DOHH2 (cell line): Measurements from ENCODE around the gene MYADML2.

Experiments
- H3F3A ChIP-seq: fragments of 200-600 bp; sonication (generic), shearing (Covaris generic); 2 replicates; pipeline ENCODE4 v1.6.0; 2016; ENCODE audit warnings: antibody characterized with exemption, mild to moderate bottlenecking; ENCODE audit not compliant: control insufficient read depth, insufficient read depth
- H3K27ac ChIP-seq: fragments of 200-600 bp; sonication (generic); 2 replicates; pipeline ENCODE4 v1.5.1; 2014; ENCODE audit warnings: low read depth, mild to moderate bottlenecking, low read length, moderate library complexity
- H3K27me3 ChIP-seq: fragments of 200-600 bp; sonication (generic); 2 replicates; pipeline ENCODE4 v1.6.1; 2014; ENCODE audit warnings: mild to moderate bottlenecking, low read length, mixed read lengths; ENCODE audit not compliant: control insufficient read depth
- H3K36me3 ChIP-seq: fragments of 200-600 bp; sonication (generic); 2 replicates; pipeline ENCODE4 v1.6.1; 2014; ENCODE audit warnings: mild to moderate bottlenecking, low read length, moderate library complexity, mixed read lengths; ENCODE audit not compliant: control insufficient read depth
- H3K4me1 ChIP-seq: fragments of 200-600 bp; sonication (generic); 2 replicates; pipeline ENCODE4 v1.6.1; 2014; ENCODE audit warnings: mild to moderate bottlenecking, low read length, mixed read lengths; ENCODE audit not compliant: control insufficient read depth
- H3K4me2 ChIP-seq: fragments of 200-600 bp; sonication (generic); 2 replicates; pipeline ENCODE4 v1.6.0; 2014; ENCODE audit warnings: mild to moderate bottlenecking, low read length, moderate library complexity
- H3K4me3 ChIP-seq: fragments of 200-600 bp; sonication (generic); 2 replicates; pipeline ENCODE4 v1.5.1; 2014; ENCODE audit warnings: mild to moderate bottlenecking, low read length, mixed read lengths
- H3K79me2 ChIP-seq: fragments of 200-600 bp; sonication (generic); 2 replicates; pipeline ENCODE4 v1.6.1; 2014; ENCODE audit warnings: mild to moderate bottlenecking, low read length, mixed read lengths; ENCODE audit not compliant: control insufficient read depth
- H3K9me2 ChIP-seq: fragments of 200-600 bp; sonication (generic); replicated peaks from 2 replicates; pipeline ENCODE4 v1.6.1; 2014; ENCODE audit warnings: mild to moderate bottlenecking, low read length, mixed read lengths; ENCODE audit not compliant: control insufficient read depth
- H3K9me3 ChIP-seq: fragments of 200-600 bp; sonication (generic); 2 replicates; pipeline ENCODE4 v1.6.1; 2014; ENCODE audit warnings: antibody characterized with exemption, low read length, mixed read lengths; ENCODE audit not compliant: control insufficient read depth, insufficient read depth
- H4K20me1 ChIP-seq: fragments of 200-600 bp; sonication (generic); 2 replicates; pipeline ENCODE4 v1.6.0; 2014; ENCODE audit warnings: low read depth, mild to moderate bottlenecking, antibody characterized with exemption, low read length, moderate library complexity; ENCODE audit not compliant: control insufficient read depth, insufficient read depth
- CTCF ChIP-seq: fragments of 200-600 bp; sonication (generic); IDR thresholded peaks from one replicate; pipeline ENCODE4 v1.5.1; 2014; ENCODE audit warnings: antibody characterized with exemption, mild to moderate bottlenecking, low read depth, low read length; ENCODE audit not compliant: poor library complexity, severe bottlenecking
- EZH2phosphoT487 ChIP-seq: fragments of 200-600 bp; sonication (generic); IDR thresholded peaks from 2 replicates; pipeline ENCODE4 v1.6.1; 2017; ENCODE audit warnings: borderline replicate concordance, mild to moderate bottlenecking, antibody characterized with exemption, low read length, moderate library complexity, mixed read lengths

The MYADML2 gene

GRCh38 chr17:81986606-81987005 lies 39.6 kb upstream of the MYADML2 start:
- no peaks in the 10 kb centered on the region for H3K4me1 ChIP-seq
- no peak overlapping the region for H3K27ac ChIP-seq
- peaks cover 11% of the 10 kb centered on the region; the same call in 1 of the 2 replicates for H3K36me3 ChIP-seq
- H3F3A ChIP-seq, result no peaks in the 10 kb centered on the region
- H3K4me2 ChIP-seq, result no peak overlapping the region
- no peak overlapping the region for H3K4me3 ChIP-seq
- no peak for TF ChIP-seq CTCF
- H3K27me3 ChIP-seq, result no peaks in the 10 kb centered on the region
- no peaks in the 10 kb centered on the region for H3K9me2 ChIP-seq
- H3K79me2 ChIP-seq, result no peaks in the 10 kb centered on the region
- no peaks in the 10 kb centered on the region for H3K9me3 ChIP-seq
- no peaks in the 10 kb centered on the region for H4K20me1 ChIP-seq

GRCh38 chr17:81984773-81985410 lies 37.9 kb upstream of the MYADML2 start:
- Histone ChIP-seq H3K36me3 (peaks cover 14% of the 10 kb centered on the region; the same call in 1 of the 2 replicates), H3K4me1 (no peaks in the 10 kb centered on the region), H3K4me2 (no peak overlapping the region), H3K27ac (no peak overlapping the region), H3F3A (no peaks in the 10 kb centered on the region; the same call in 1 of the 2 replicates), H3K27me3 (no peaks in the 10 kb centered on the region), H3K9me3 (no peaks in the 10 kb centered on the region), H3K9me2 (no peaks in the 10 kb centered on the region), H3K79me2 (no peaks in the 10 kb centered on the region), H4K20me1 (no peaks in the 10 kb centered on the region), H3K4me3 (no peak overlapping the region)
- no peak for TF ChIP-seq EZH2phosphoT487

GRCh38 chr17:81983639-81984373 lies 36.8 kb upstream of the MYADML2 start:
- H3K27ac ChIP-seq, result no peak overlapping the region
- no peaks in the 10 kb centered on the region for H3K9me3 ChIP-seq
- no peak overlapping the region for H3K4me2 ChIP-seq
- H3K9me2 ChIP-seq, result no peaks in the 10 kb centered on the region
- TF ChIP-seq CTCF (no peak), EZH2phosphoT487 (no peak)
- H3K4me3 ChIP-seq, result no peak overlapping the region
- peaks cover 2% of the 10 kb centered on the region; the same call in 1 of the 2 replicates for H3K4me1 ChIP-seq
- no peaks in the 10 kb centered on the region; the same call in 1 of the 2 replicates for H3K79me2 ChIP-seq
- H4K20me1 ChIP-seq, result no peaks in the 10 kb centered on the region
- H3K36me3 ChIP-seq, result peaks cover 23% of the 10 kb centered on the region; the same call in 1 of the 2 replicates
- no peaks in the 10 kb centered on the region for H3K27me3 ChIP-seq
- no peaks in the 10 kb centered on the region; the same call in 1 of the 2 replicates for H3F3A ChIP-seq
